Activated T-helper 2 cell treated with anti-CD3 and anti-CD28 coated beads, Interferon-gamma antibody, Interleukin-2, Interleukin-4, amounts not matched to agents 10 μg/mL and 5 μg/mL and 100 μg/mL, durations not matched to agents 14 hours and 24 hours and 36 hours (primary cell): ENCODE results near the gene MTTP. TPM values are rescaled to one million over a fixed set of nuclear protein-coding genes. Genes with fewer than 3 reads are reported as not detected.

Experiments used
- DNase-seq: peaks from one replicate; pipeline ENCODE4 v3.0.0; 2021; ENCODE audit warnings: low spot score
- H3K27ac Mint-ChIP-seq: one replicate; pipeline ENCODE4 v1.8.0; 2021; ENCODE audit warnings: mixed read lengths
- H3K27me3 Mint-ChIP-seq: one replicate; pipeline ENCODE4 v1.8.0; 2021; ENCODE audit warnings: low read depth, mixed read lengths
- H3K36me3 Mint-ChIP-seq: one replicate; pipeline ENCODE4 v1.8.0; 2021; ENCODE audit warnings: low read depth, mixed read lengths
- H3K4me1 Mint-ChIP-seq: one replicate; pipeline ENCODE4 v1.8.0; 2021; ENCODE audit warnings: low read depth, mixed read lengths
- H3K4me3 Mint-ChIP-seq: one replicate; pipeline ENCODE4 v1.8.0; 2021; ENCODE audit warnings: low read depth, mild to moderate bottlenecking, moderate library complexity, mixed read lengths
- H3K9me3 Mint-ChIP-seq: one replicate; pipeline ENCODE4 v1.8.0; 2021; ENCODE audit warnings: mixed read lengths
- intact Hi-C: fragments of 100-400 bp; cut with micrococcal nuclease; formaldehyde crosslinking; loops from one replicate; pipeline ENCODE4 v1.15.1; 2023
- total RNA-seq: library from RNA; stranded (reverse); gene quantifications from 2 replicates; pipeline ENCODE4 v1.2.3, GENCODE V29; 2022

Gene MTTP
- total RNA-seq, 1 donor from 2014 or later = not detected

- no peaks in the 10 kb centered on the region for H3K4me1 Mint-ChIP-seq
- no peak overlapping the region for H3K4me3 Mint-ChIP-seq
- intact Hi-C loops = no loop called here
- H3K9me3 Mint-ChIP-seq = no peaks in the 10 kb centered on the region
- no peak overlapping the region for H3K27ac Mint-ChIP-seq
- no peaks in the 10 kb centered on the region for H3K36me3 Mint-ChIP-seq
- no peak for DNase-seq
- peaks cover 14% of the 10 kb centered on the region for H3K27me3 Mint-ChIP-seq
These were observed 36.1 kb downstream of the MTTP start for GRCh38 chr4:99610605-99611175.

- no peak for DNase-seq
- Mint-ChIP-seq H3K9me3 (no peaks in the 10 kb centered on the region), H3K27ac (no peak overlapping the region), H3K4me1 (no peaks in the 10 kb centered on the region), H3K27me3 (peaks cover 10% of the 10 kb centered on the region), H3K36me3 (no peaks in the 10 kb centered on the region), H3K4me3 (no peak overlapping the region)
- intact Hi-C loops = no loop called here
These were observed 37.7 kb downstream of the MTTP start for GRCh38 chr4:99612281-99612680.

GRCh38 chr4:99612704-99613103 lies 38.1 kb downstream of the MTTP start:
- Mint-ChIP-seq H3K27me3 (peaks cover 10% of the 10 kb centered on the region), H3K4me3 (no peak overlapping the region), H3K9me3 (no peaks in the 10 kb centered on the region), H3K4me1 (no peaks in the 10 kb centered on the region), H3K36me3 (no peaks in the 10 kb centered on the region), H3K27ac (no peak overlapping the region)
- no peak for DNase-seq
- intact Hi-C loops = no loop called here

GRCh38 chr4:99614491-99614890 lies 39.9 kb downstream of the MTTP start:
- H3K36me3 Mint-ChIP-seq = no peaks in the 10 kb centered on the region

GRCh38 chr4:99615170-99615820 lies 40.7 kb downstream of the MTTP start:
- Mint-ChIP-seq H3K27ac (no peak overlapping the region), H3K4me3 (no peak overlapping the region), H3K27me3 (peaks cover 10% of the 10 kb centered on the region), H3K4me1 (no peaks in the 10 kb centered on the region), H3K9me3 (no peaks in the 10 kb centered on the region), H3K36me3 (no peaks in the 10 kb centered on the region)
- DNase-seq = no peak
- intact Hi-C loops = no loop called here

More at GRCh38 chr4:99614491-99614890, 39.9 kb downstream of the MTTP start:
- no peak overlapping the region for H3K4me3 Mint-ChIP-seq
- intact Hi-C loops = no loop called here
- no peaks in the 10 kb centered on the region for H3K9me3 Mint-ChIP-seq
- H3K27ac Mint-ChIP-seq = no peak overlapping the region
- no peak for DNase-seq
- no peaks in the 10 kb centered on the region for H3K4me1 Mint-ChIP-seq
- H3K27me3 Mint-ChIP-seq = peaks cover 13% of the 10 kb centered on the region

- DNase-seq = no peak
- Mint-ChIP-seq H3K27ac (no peak overlapping the region), H3K27me3 (peaks cover 8% of the 10 kb centered on the region), H3K4me3 (no peak overlapping the region), H3K9me3 (no peaks in the 10 kb centered on the region), H3K4me1 (no peaks in the 10 kb centered on the region), H3K36me3 (no peaks in the 10 kb centered on the region)
- intact Hi-C loops = no loop called here
These were observed 42.8 kb downstream of the MTTP start for GRCh38 chr4:99617374-99617773.

GRCh38 chr4:99622341-99622740 lies 47.7 kb downstream of the MTTP start:
- H3K36me3 Mint-ChIP-seq = no peaks in the 10 kb centered on the region
- no peak for DNase-seq
- H3K27ac Mint-ChIP-seq = no peak overlapping the region
- no peak overlapping the region for H3K4me3 Mint-ChIP-seq
- H3K4me1 Mint-ChIP-seq = no peaks in the 10 kb centered on the region
- intact Hi-C loops = no loop called here
- H3K9me3 Mint-ChIP-seq = no peaks in the 10 kb centered on the region
- peaks cover 6% of the 10 kb centered on the region for H3K27me3 Mint-ChIP-seq

- H3K36me3 Mint-ChIP-seq = no peaks in the 10 kb centered on the region
- no peak overlapping the region for H3K27ac Mint-ChIP-seq
- no peak for DNase-seq
- H3K4me3 Mint-ChIP-seq = no peak overlapping the region
- no peaks in the 10 kb centered on the region for H3K9me3 Mint-ChIP-seq
- H3K27me3 Mint-ChIP-seq = peaks cover 2% of the 10 kb centered on the region
- no peaks in the 10 kb centered on the region for H3K4me1 Mint-ChIP-seq
- intact Hi-C loops = no loop called here
These were observed 49.6 kb downstream of the MTTP start for GRCh38 chr4:99624141-99624719.

- Mint-ChIP-seq H3K4me1 (peaks cover 9% of the 10 kb centered on the region), H3K27me3 (no peaks in the 10 kb centered on the region), H3K4me3 (no peak overlapping the region), H3K27ac (no peak overlapping the region), H3K9me3 (no peaks in the 10 kb centered on the region), H3K36me3 (no peaks in the 10 kb centered on the region)
- DNase-seq = no peak
- intact Hi-C loops = no loop called here
These were observed 50.7 kb downstream of the MTTP start for GRCh38 chr4:99625369-99625768.

- intact Hi-C loops = no loop called here
- peaks cover 10% of the 10 kb centered on the region for H3K4me1 Mint-ChIP-seq
These were observed 53.4 kb downstream of the MTTP start for GRCh38 chr4:99628040-99628439.

GRCh38 chr4:99629962-99630554 lies 55.4 kb downstream of the MTTP start:
- H3K36me3 Mint-ChIP-seq = no peaks in the 10 kb centered on the region
- intact Hi-C loops = no loop called here
- no peaks in the 10 kb centered on the region for H3K27me3 Mint-ChIP-seq
- peaks cover 10% of the 10 kb centered on the region for H3K4me1 Mint-ChIP-seq
- no peak for DNase-seq
- no peak overlapping the region for H3K4me3 Mint-ChIP-seq
- H3K27ac Mint-ChIP-seq = no peak overlapping the region
- no peaks in the 10 kb centered on the region for H3K9me3 Mint-ChIP-seq

More at GRCh38 chr4:99628040-99628439, 53.4 kb downstream of the MTTP start:
- Mint-ChIP-seq H3K27me3 (no peaks in the 10 kb centered on the region), H3K27ac (no peak overlapping the region), H3K36me3 (no peaks in the 10 kb centered on the region), H3K4me3 (no peak overlapping the region), H3K9me3 (no peaks in the 10 kb centered on the region)
- DNase-seq = no peak

- DNase-seq = no peak
- no peak overlapping the region for H3K4me3 Mint-ChIP-seq
- no peaks in the 10 kb centered on the region for H3K36me3 Mint-ChIP-seq
- no peaks in the 10 kb centered on the region for H3K9me3 Mint-ChIP-seq
- H3K27ac Mint-ChIP-seq = no peak overlapping the region
- intact Hi-C loops = no loop called here
- no peaks in the 10 kb centered on the region for H3K27me3 Mint-ChIP-seq
- peaks cover 10% of the 10 kb centered on the region for H3K4me1 Mint-ChIP-seq
These were observed 56.3 kb downstream of the MTTP start for GRCh38 chr4:99630857-99631360.

GRCh38 chr4:99633772-99634171 lies 59.1 kb downstream of the MTTP start:
- DNase-seq = no peak
- Mint-ChIP-seq H3K36me3 (no peaks in the 10 kb centered on the region), H3K9me3 (no peaks in the 10 kb centered on the region), H3K4me1 (peaks cover 10% of the 10 kb centered on the region), H3K4me3 (no peak overlapping the region), H3K27me3 (no peaks in the 10 kb centered on the region), H3K27ac (no peak overlapping the region)
- intact Hi-C loops = no loop called here
